Neural progenitor cell (in vitro differentiated cells): Measurements from ENCODE around the gene JMJD8.
A peak's percentile ranks its signal among the peaks of the same experiment; 100 is the strongest.

ENCODE experiments used
- EZH2 ChIP-seq: fragments of 200-600 bp; sonication (generic); IDR thresholded peaks from 2 replicates; pipeline ENCODE4 v1.6.1; 2017; ENCODE audit warnings: antibody characterized with exemption, mild to moderate bottlenecking, moderate library complexity
- TF ChIP-seq, protein P1 (sequence below): fragments of 200-600 bp; sonication (generic); IDR thresholded peaks from 2 replicates; pipeline ENCODE4 v1.5.1; 2017; ENCODE audit warnings: antibody characterized with exemption, mild to moderate bottlenecking

DNA sequence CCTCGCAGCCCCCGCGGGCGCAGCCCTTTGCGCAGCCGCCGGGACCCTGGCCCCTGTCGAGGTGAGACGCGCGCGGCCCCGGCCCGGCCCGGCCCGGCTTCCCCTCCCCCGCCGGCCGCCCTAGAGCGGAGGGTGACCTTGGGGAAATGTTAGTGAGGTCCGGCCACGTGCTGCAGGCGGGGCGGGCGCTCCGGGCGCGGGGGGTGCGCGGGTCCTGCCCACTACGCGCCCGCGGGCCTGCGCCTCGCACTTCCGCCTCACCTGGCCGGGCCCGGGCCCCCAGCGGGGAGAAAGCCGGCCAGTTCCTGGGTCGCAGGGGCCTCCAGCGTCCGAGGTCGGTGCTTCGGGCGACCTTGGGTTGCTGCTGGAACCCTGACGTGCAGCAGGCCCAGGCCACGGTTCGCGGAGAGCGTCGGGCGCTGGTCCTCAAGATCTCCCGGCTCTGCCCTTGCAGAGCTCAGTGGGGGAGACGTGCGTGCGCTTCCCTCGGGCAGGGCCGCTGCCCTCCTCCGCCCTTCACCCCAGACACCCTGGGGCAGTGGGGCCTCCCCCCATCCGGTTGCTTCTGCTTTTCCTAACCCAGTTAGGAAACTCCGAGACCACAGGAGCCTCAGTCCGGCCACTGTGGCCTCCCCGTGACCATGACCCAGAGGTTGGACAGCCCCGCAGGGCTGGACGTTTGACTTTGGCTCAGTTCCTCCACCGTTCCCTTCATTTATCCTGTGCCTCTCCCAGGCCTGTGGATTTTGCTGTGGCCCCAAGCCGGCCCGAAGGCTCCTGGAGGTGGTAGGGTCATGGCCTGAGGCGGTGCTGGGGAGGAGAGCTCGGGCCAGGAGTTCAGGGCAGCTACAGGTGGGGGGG lies 41.7 kb downstream of the JMJD8 start:
- TF ChIP-seq, protein P1, sequence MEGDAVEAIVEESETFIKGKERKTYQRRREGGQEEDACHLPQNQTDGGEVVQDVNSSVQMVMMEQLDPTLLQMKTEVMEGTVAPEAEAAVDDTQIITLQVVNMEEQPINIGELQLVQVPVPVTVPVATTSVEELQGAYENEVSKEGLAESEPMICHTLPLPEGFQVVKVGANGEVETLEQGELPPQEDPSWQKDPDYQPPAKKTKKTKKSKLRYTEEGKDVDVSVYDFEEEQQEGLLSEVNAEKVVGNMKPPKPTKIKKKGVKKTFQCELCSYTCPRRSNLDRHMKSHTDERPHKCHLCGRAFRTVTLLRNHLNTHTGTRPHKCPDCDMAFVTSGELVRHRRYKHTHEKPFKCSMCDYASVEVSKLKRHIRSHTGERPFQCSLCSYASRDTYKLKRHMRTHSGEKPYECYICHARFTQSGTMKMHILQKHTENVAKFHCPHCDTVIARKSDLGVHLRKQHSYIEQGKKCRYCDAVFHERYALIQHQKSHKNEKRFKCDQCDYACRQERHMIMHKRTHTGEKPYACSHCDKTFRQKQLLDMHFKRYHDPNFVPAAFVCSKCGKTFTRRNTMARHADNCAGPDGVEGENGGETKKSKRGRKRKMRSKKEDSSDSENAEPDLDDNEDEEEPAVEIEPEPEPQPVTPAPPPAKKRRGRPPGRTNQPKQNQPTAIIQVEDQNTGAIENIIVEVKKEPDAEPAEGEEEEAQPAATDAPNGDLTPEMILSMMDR = no peak
- peak; percentile 87 for TF ChIP-seq EZH2
